ENCODE results near the gene KLF3.

KLF3 gene

GRCh38 chr4:38743866-38744265, 79.9 kb downstream of the KLF3 start:
- no peak for DNase-seq (ENCODE audit: low read depth in 2 of 2)

- DNase-seq (ENCODE audit: low read depth in 2 of 2), result no peak
These were observed 81.9 kb downstream of the KLF3 start for GRCh38 chr4:38745881-38746280.

GRCh38 chr4:38747629-38748028, 83.6 kb downstream of the KLF3 start:
- DNase-seq (ENCODE audit: low read depth in 2 of 2), result no peak

GRCh38 chr4:38749336-38749735, 85.3 kb downstream of the KLF3 start:
- no peak for DNase-seq (ENCODE audit: low read depth in 2 of 2)

Measured in fibroblast of skin of left quadriceps (primary cell).